Activated CD4-positive, CD25-positive, alpha-beta regulatory T cell treated with anti-CD3 and anti-CD28 coated beads, Interleukin-2, amount 50 U/mL, for 72 hours (primary cell): Measurements from ENCODE around the gene MAPKBP1.
"Not testable (repeated sequence)": the region's sequence is repeated elsewhere in the genome, so short reads cannot be mapped to it uniquely, and the experiment has no call there.

Source experiments
- DNase-seq: peaks from one replicate; pipeline ENCODE4 v3.0.0; 2021

The MAPKBP1 gene

GRCh38 chr15:41774062-41774881, at the start of gene MAPKBP1:
Gene MAPKBP1 (plus strand): TSS chr15:41774484. CDS start chr15:41775276, 792 bp downstream.
- DNase-seq: peak; percentile 98

GRCh38 chr15:41727143-41727542, 47.1 kb upstream of the MAPKBP1 start:
- no peak for DNase-seq

- not testable (repeated sequence) for DNase-seq
Observed at GRCh38 chr15:41728061-41728460, 46.2 kb upstream of the MAPKBP1 start.

GRCh38 chr15:41730543-41730942, 43.7 kb upstream of the MAPKBP1 start:
- DNase-seq: no peak

- DNase-seq: no peak
Observed at GRCh38 chr15:41732483-41732882, 41.8 kb upstream of the MAPKBP1 start.

- no peak for DNase-seq
Observed at GRCh38 chr15:41734079-41734478, 40.2 kb upstream of the MAPKBP1 start.

- no peak for DNase-seq
Observed at GRCh38 chr15:41735046-41735445, 39.2 kb upstream of the MAPKBP1 start.

GRCh38 chr15:41735492-41735891, 38.8 kb upstream of the MAPKBP1 start:
- DNase-seq: not testable (repeated sequence)

- DNase-seq: no peak
Observed at GRCh38 chr15:41746802-41747201, 27.5 kb upstream of the MAPKBP1 start.

GRCh38 chr15:41756198-41756597, 18.1 kb upstream of the MAPKBP1 start:
- no peak for DNase-seq

GRCh38 chr15:41772720-41773331, 1.5 kb upstream of the MAPKBP1 start:
- DNase-seq: no peak

- DNase-seq: no peak
Observed at GRCh38 chr15:41773332-41773728, 954 bp upstream of the MAPKBP1 start.

- no peak for DNase-seq
Observed at GRCh38 chr15:41773729-41774061, 589 bp upstream of the MAPKBP1 start.

- DNase-seq: no peak
Observed at GRCh38 chr15:41774882-41775417, 666 bp downstream of the MAPKBP1 start.

GRCh38 chr15:41775651-41776050, 1.4 kb downstream of the MAPKBP1 start:
- DNase-seq: no peak

- no peak for DNase-seq
Observed at GRCh38 chr15:41777421-41777973, 3.2 kb downstream of the MAPKBP1 start.

- DNase-seq: no peak
Observed at GRCh38 chr15:41778521-41778920, 4.2 kb downstream of the MAPKBP1 start.

- DNase-seq: no peak
Observed at GRCh38 chr15:41779662-41780157, 5.4 kb downstream of the MAPKBP1 start.

GRCh38 chr15:41780266-41780665, 6.0 kb downstream of the MAPKBP1 start:
- no peak for DNase-seq

- DNase-seq: no peak
Observed at GRCh38 chr15:41780727-41781126, 6.4 kb downstream of the MAPKBP1 start.

- DNase-seq: no peak
Observed at GRCh38 chr15:41782371-41783282, 8.3 kb downstream of the MAPKBP1 start.

- DNase-seq: no peak
Observed at GRCh38 chr15:41783296-41783695, 9.0 kb downstream of the MAPKBP1 start.

GRCh38 chr15:41788262-41788661, 14.0 kb downstream of the MAPKBP1 start:
- no peak for DNase-seq
